Measurements from ENCODE around the gene ZNF44.

DNA sequence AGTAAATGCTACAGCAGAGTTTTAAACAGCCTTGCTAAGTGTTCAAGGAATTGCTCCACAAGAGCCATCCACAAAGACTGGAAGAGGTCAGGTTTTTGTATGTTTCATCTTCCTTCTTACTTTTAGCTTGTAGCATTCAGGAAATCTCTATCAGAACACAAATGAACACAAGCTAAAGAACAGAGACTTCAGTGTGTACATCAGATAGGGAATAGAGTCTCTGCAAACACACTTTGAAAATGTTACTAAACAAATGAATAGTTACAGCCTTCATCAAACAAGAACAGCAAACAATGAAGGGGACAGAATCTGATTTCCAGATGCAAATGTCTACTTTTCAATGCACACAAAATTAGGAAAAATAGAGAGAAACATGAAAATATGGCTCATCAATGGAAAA, 31.0 kb upstream of the ZNF44 start:
- TF ChIP-seq POLR2A (IDR thresholded peaks at IDR 0.05; ENCODE audit: low read length) (no peak), GATA1 (IDR thresholded peaks at IDR 0.05; ENCODE audit: low read depth, low read length) (no peak)

All from erythroblast (primary cell).